SU-DHL-6 (cell line): ENCODE data around the gene ENOX2.

Experiments
- EZH2phosphoT487 ChIP-seq: fragments of 200-600 bp; sonication (generic), shearing (Covaris generic); conservative IDR thresholded peaks from 2 replicates; pipeline ENCODE4 v1.6.1; 2018; ENCODE audit warnings: mild to moderate bottlenecking, antibody characterized with exemption, low read length, moderate library complexity, mixed read lengths
- TF ChIP-seq, protein P1 (sequence below): fragments of 200-600 bp; sonication (generic); IDR thresholded peaks from one replicate; pipeline ENCODE4 v1.5.1; 2017; ENCODE audit warnings: antibody characterized with exemption, mild to moderate bottlenecking, low read length, moderate library complexity; ENCODE audit not compliant: insufficient read depth, poor library complexity, severe bottlenecking

GRCh38 chrX:130628516-130628915 is 274.5 kb downstream of the ENOX2 start:
- TF ChIP-seq, protein P1, sequence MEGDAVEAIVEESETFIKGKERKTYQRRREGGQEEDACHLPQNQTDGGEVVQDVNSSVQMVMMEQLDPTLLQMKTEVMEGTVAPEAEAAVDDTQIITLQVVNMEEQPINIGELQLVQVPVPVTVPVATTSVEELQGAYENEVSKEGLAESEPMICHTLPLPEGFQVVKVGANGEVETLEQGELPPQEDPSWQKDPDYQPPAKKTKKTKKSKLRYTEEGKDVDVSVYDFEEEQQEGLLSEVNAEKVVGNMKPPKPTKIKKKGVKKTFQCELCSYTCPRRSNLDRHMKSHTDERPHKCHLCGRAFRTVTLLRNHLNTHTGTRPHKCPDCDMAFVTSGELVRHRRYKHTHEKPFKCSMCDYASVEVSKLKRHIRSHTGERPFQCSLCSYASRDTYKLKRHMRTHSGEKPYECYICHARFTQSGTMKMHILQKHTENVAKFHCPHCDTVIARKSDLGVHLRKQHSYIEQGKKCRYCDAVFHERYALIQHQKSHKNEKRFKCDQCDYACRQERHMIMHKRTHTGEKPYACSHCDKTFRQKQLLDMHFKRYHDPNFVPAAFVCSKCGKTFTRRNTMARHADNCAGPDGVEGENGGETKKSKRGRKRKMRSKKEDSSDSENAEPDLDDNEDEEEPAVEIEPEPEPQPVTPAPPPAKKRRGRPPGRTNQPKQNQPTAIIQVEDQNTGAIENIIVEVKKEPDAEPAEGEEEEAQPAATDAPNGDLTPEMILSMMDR = no peak
- no peak for TF ChIP-seq EZH2phosphoT487
